GM12891 (cell line): ENCODE data around the gene CBX1.

Source experiments
- POLR2A ChIP-seq: IDR thresholded peaks from 2 replicates; pipeline ENCODE4 v1.6.1; 2011; ENCODE audit warnings: low read depth, low read length, control low read depth
- POLR2AphosphoS5 ChIP-seq: IDR thresholded peaks from 2 replicates; pipeline ENCODE4 v1.6.1; 2011; ENCODE audit warnings: low read depth, low read length, control low read depth
- SPI1 ChIP-seq: IDR thresholded peaks from 2 replicates; pipeline ENCODE4 v1.6.1; 2011; ENCODE audit warnings: low read depth, low read length, control low read depth
- TAF1 ChIP-seq: IDR thresholded peaks from 2 replicates; pipeline ENCODE4 v1.6.1; 2011; ENCODE audit warnings: low read depth, low read length, control low read depth

DNA sequence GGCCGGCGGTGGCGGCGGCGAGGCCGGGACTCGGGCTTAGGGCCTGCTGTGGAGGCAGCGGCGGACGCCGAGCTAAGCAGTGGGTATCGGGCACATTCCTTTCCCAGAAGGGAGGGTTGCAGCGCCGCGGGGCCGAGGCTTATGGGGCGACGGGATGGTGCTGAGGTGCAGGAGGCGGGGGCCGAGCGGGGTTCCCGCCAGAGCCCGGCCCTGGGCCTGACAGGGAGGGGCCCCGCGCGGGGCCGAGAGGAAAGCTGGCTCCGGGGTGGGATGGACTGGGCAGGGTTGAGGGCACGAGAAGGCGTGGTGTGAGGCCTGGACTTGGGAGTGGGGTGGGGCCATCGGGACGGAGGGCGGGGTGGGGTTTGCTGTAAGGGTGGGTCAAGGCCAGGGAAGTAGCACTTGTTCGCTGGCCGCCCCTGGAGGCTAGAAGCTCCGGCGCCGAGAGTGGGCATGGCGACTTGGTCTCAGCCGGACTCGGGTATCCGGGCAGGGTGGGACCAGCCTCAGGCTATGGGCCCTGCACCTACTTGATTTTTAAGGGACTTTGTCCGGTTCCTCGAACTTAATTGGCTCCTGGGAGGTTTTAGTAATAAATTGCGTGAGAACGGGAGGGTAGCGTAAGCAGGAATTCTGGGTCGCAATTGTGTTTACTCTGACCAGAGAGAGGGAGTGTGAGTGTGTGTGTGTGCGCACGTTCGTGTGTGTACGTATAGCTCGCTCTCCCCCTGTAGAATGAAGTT, 52.7 kb downstream of the CBX1 start:
- TF ChIP-seq POLR2A = peak; percentile 67; the same call in 1 of the 2 replicates
- TF ChIP-seq POLR2AphosphoS5 = peak; percentile 86
- no peak for TF ChIP-seq SPI1
- peak; percentile 51; the same call in 1 of the 2 replicates for TF ChIP-seq TAF1
